B cell (primary cell): Measurements from ENCODE around the gene KRT74. TPM values are rescaled to one million over a fixed set of nuclear protein-coding genes. Genes with fewer than 3 reads are reported as not detected.

Experiments
- ATAC-seq: fragments of 200-7000 bp; cut with Tn5 transposase; one replicate; pipeline ENCODE4 v1.10.0; 2021; ENCODE audit warnings: low read depth, mild to moderate bottlenecking, moderate number of reproducible peaks, moderate library complexity
- CTCF ChIA-PET: fragments of 350-600 bp; sonication (Branson Sonifier 250); formaldehyde crosslinking; loops from one replicate; lab custom pipeline; 2021; ENCODE audit warnings: antibody characterized with exemption, inconsistent platforms; lab: Charles Lee
- POLR2A ChIA-PET: fragments of 350-600 bp; sonication (Branson Sonifier 250); formaldehyde crosslinking; loops from one replicate; lab custom pipeline; 2021; ENCODE audit warnings: antibody characterized with exemption; lab: Charles Lee
- DNase-seq: peaks from one replicate; pipeline ENCODE4 v3.0.0; 2013
- H2AFZ ChIP-seq: 2 replicates; pipeline ENCODE4 v1.6.1; 2012; ENCODE audit warnings: mild to moderate bottlenecking, low read depth, low read length; ENCODE audit not compliant: insufficient read depth, poor library complexity, severe bottlenecking
- H3K27ac ChIP-seq, 2 donors: 1 replicate in 1 of 2; 2 replicates in 1 of 2; pipeline ENCODE4 v1.5.1; 2012 to 2013; ENCODE audit warnings: low read length in 2 of 2, mild to moderate bottlenecking in 2 of 2, moderate library complexity in 1 of 2
- H3K27me3 ChIP-seq, 4 experiments: fragments of 200-600 bp in 1 of 4; sonication (generic) in 1 of 4; replicated peaks in 1 of 4; 1 replicate in 2 of 4; 2 replicates in 2 of 4; pipeline versions ENCODE4 v1.6.1 to v1.7.0; 2013 to 2016; ENCODE audit warnings: low read length in 3 of 4, mild to moderate bottlenecking in 2 of 4, mixed read lengths in 1 of 4, moderate library complexity in 1 of 4; ENCODE audit not compliant: insufficient read depth in 4 of 4, control insufficient read depth in 3 of 4; ENCODE audit errors: control extremely low read depth in 1 of 4
- H3K36me3 ChIP-seq, 2 experiments: replicated peaks in 1 of 2; 1 replicate in 1 of 2; 2 replicates in 1 of 2; pipeline versions ENCODE4 v1.6.1 to v1.7.1; 2013; ENCODE audit warnings: low read length in 1 of 2; ENCODE audit not compliant: insufficient read depth in 2 of 2, control insufficient read depth in 1 of 2; ENCODE audit errors: control extremely low read depth in 1 of 2, extremely low read depth in 1 of 2
- H3K4me1 ChIP-seq, 2 donors: fragments of 200-600 bp in 1 of 2; sonication (generic) in 1 of 2; 1 replicate in 1 of 2; 2 replicates in 1 of 2; pipeline versions ENCODE4 v1.5.1 to v1.6.1; 2013 to 2017; ENCODE audit warnings: low read length in 2 of 2; ENCODE audit not compliant: control insufficient read depth in 2 of 2, insufficient read depth in 2 of 2
- H3K4me2 ChIP-seq: replicated peaks from 2 replicates; pipeline ENCODE3; 2012; ENCODE audit warnings: mild to moderate bottlenecking, low read depth, low read length; ENCODE audit not compliant: poor library complexity, severe bottlenecking
- H3K4me3 ChIP-seq, 5 experiments: fragments of 200-600 bp in 1 of 5; sonication (generic) in 1 of 5; 1 replicate in 3 of 5; 2 replicates in 2 of 5; pipeline versions ENCODE4 v1.5.1 to v1.7.0; 2011 to 2016; ENCODE audit warnings: low read length in 4 of 5, mild to moderate bottlenecking in 4 of 5, low read depth in 2 of 5, control low read depth in 1 of 5, moderate library complexity in 1 of 5; ENCODE audit not compliant: insufficient read depth in 1 of 5; ENCODE audit errors: control extremely low read depth in 1 of 5, extremely low read depth in 1 of 5
- H3K79me2 ChIP-seq: fragments of 200-600 bp; sonication (generic); one replicate; pipeline ENCODE4 v1.6.0; 2016; ENCODE audit warnings: low read length; ENCODE audit not compliant: control insufficient read depth, insufficient read depth
- H3K9ac ChIP-seq: fragments of 200-600 bp; sonication (generic); 2 replicates; pipeline ENCODE4 v1.6.1; 2017; ENCODE audit warnings: mild to moderate bottlenecking, low read length, moderate library complexity
- H3K9me3 ChIP-seq, 3 donors: one replicate each; pipeline versions ENCODE4 v1.6.1 to v1.7.1; 2013; ENCODE audit warnings: low read length in 2 of 3; ENCODE audit not compliant: control insufficient read depth in 2 of 3, insufficient read depth in 1 of 3; ENCODE audit errors: control extremely low read depth in 1 of 3
- H4K20me1 ChIP-seq: 2 replicates; pipeline ENCODE4 v1.6.0; 2012; ENCODE audit warnings: mild to moderate bottlenecking, low read length; ENCODE audit not compliant: insufficient read depth, control insufficient read depth, poor library complexity, severe bottlenecking
- H3K27ac Mint-ChIP-seq: one replicate; pipeline ENCODE4 v1.8.0; 2021; ENCODE audit warnings: mixed read lengths
- H3K27me3 Mint-ChIP-seq: one replicate; pipeline ENCODE4 v1.8.0; 2021; ENCODE audit warnings: mixed read lengths
- H3K4me1 Mint-ChIP-seq: one replicate; pipeline ENCODE4 v1.8.0; 2021; ENCODE audit warnings: mixed read lengths
- H3K4me3 Mint-ChIP-seq: one replicate; pipeline ENCODE4 v1.8.0; 2021; ENCODE audit warnings: mixed read lengths
- H3K9me3 Mint-ChIP-seq: one replicate; pipeline ENCODE4 v1.8.0; 2022; ENCODE audit warnings: mixed read lengths; ENCODE audit not compliant: insufficient read depth
- EZH2 ChIP-seq: IDR thresholded peaks from 2 replicates; pipeline ENCODE4 v1.6.1; 2012; ENCODE audit warnings: borderline replicate concordance, low read depth, mild to moderate bottlenecking, moderate library complexity, low read length; ENCODE audit not compliant: insufficient read depth, poor library complexity, severe bottlenecking
- WGBS: methylation state at CpG from one replicate; pipeline ENCODE4 v1.1.5; 2013; ENCODE audit warnings: missing lambda C conversion rate; ENCODE audit not compliant: insufficient coverage; 5-methylcytosine and 5-hydroxymethylcytosine counted together
- intact Hi-C: fragments of 100-400 bp; cut with micrococcal nuclease; formaldehyde crosslinking; loops from one replicate; pipeline ENCODE4 v1.10.0; 2022
- polyA plus RNA-seq: library from polyadenylated mRNA; depleted of rRNA; stranded (reverse); fragments of >200 nt; gene quantifications from 2 replicates; pipeline ENCODE4 v1.2.3, GENCODE V29; 2012
- total RNA-seq, 2 donors: library from RNA; stranded (reverse); fragments of 120-200 nt in 1 of 2; gene quantifications; 1 replicate in 1 of 2; 2 replicates in 1 of 2; pipeline versions ENCODE4 v1.2.3 to v1.2.4, GENCODE V29; 2013 to 2022
- TF ChIP-seq, protein P1 (sequence below): fragments of 200-600 bp; IDR thresholded peaks from one replicate; pipeline ENCODE4 v1.8.0; 2022; ENCODE audit warnings: antibody characterized with exemption, mild to moderate bottlenecking

The KRT74 gene
- total and polyA plus RNA-seq, 2 donors (not counting 1 experiment from before 2014, with no cell fraction given): not detected

- Histone ChIP-seq H3K4me1 (no peaks in the 10 kb centered on the region), H3K27ac (no peak overlapping the region), H3K9ac (no peak overlapping the region), H3K79me2 (no peaks in the 10 kb centered on the region), H3K4me3 (no peak overlapping the region), H4K20me1 (no peaks in the 10 kb centered on the region), H3K4me2 (no peak overlapping the region), H3K27me3 (no peaks in the 10 kb centered on the region), H3K9me3 (no peaks in the 10 kb centered on the region), H3K36me3 (no peaks in the 10 kb centered on the region), H2AFZ (no peak overlapping the region)
- 100% methylated on average over 1 of the region's 2 CpGs for WGBS
- ChIA-PET POLR2A (no interaction called here), CTCF (no interaction called here)
- DNase-seq (no peak), ATAC-seq (no peak)
- no peaks in the 10 kb centered on the region for H3K9me3 Mint-ChIP-seq
- H3K27ac Mint-ChIP-seq: no peak overlapping the region
- intact Hi-C loops: no loop called here
- H3K4me3 Mint-ChIP-seq: no peak overlapping the region
- no peaks in the 10 kb centered on the region for H3K27me3 Mint-ChIP-seq
- TF ChIP-seq EZH2: no peak
- TF ChIP-seq, protein P1, sequence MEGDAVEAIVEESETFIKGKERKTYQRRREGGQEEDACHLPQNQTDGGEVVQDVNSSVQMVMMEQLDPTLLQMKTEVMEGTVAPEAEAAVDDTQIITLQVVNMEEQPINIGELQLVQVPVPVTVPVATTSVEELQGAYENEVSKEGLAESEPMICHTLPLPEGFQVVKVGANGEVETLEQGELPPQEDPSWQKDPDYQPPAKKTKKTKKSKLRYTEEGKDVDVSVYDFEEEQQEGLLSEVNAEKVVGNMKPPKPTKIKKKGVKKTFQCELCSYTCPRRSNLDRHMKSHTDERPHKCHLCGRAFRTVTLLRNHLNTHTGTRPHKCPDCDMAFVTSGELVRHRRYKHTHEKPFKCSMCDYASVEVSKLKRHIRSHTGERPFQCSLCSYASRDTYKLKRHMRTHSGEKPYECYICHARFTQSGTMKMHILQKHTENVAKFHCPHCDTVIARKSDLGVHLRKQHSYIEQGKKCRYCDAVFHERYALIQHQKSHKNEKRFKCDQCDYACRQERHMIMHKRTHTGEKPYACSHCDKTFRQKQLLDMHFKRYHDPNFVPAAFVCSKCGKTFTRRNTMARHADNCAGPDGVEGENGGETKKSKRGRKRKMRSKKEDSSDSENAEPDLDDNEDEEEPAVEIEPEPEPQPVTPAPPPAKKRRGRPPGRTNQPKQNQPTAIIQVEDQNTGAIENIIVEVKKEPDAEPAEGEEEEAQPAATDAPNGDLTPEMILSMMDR: no peak
- no peaks in the 10 kb centered on the region for H3K4me1 Mint-ChIP-seq
Observed at GRCh38 chr12:52529417-52529816, 44.2 kb downstream of the KRT74 start.

GRCh38 chr12:52528641-52529143 lies 45.0 kb downstream of the KRT74 start:
- H3K79me2 ChIP-seq: no peaks in the 10 kb centered on the region
- POLR2A ChIA-PET: no interaction called here
- ATAC-seq: no peak
- WGBS: 84% methylated on average over 8 of the region's 8 CpGs
- intact Hi-C loops: no loop called here
- H3K27me3 ChIP-seq: no peaks in the 10 kb centered on the region
- no peaks in the 10 kb centered on the region for H3K27me3 Mint-ChIP-seq
- no peak overlapping the region for H3K27ac Mint-ChIP-seq
- no peak overlapping the region for H3K4me2 ChIP-seq
- no peaks in the 10 kb centered on the region for H3K36me3 ChIP-seq
- TF ChIP-seq, protein P1: no peak
- TF ChIP-seq EZH2: no peak
- H3K4me3 ChIP-seq: no peak overlapping the region
- no peak for DNase-seq
- no peak overlapping the region for H3K9ac ChIP-seq
- H2AFZ ChIP-seq: no peak overlapping the region
- H3K27ac ChIP-seq: no peak overlapping the region
- CTCF ChIA-PET: no interaction called here
- H3K4me1 ChIP-seq: no peaks in the 10 kb centered on the region
- no peaks in the 10 kb centered on the region for H3K9me3 ChIP-seq
- H3K9me3 Mint-ChIP-seq: no peaks in the 10 kb centered on the region
- no peaks in the 10 kb centered on the region for H4K20me1 ChIP-seq
- no peaks in the 10 kb centered on the region for H3K4me1 Mint-ChIP-seq
- no peak overlapping the region for H3K4me3 Mint-ChIP-seq
